ENCODE data around the gene CADPS2.

- TF ChIP-seq CTCF (conservative IDR thresholded peaks at IDR 0.05 in 1 of 2, IDR thresholded peaks at IDR 0.05 in 1 of 2; ENCODE audit: extremely low read depth in 1 of 2, insufficient read depth in 1 of 2, low read depth in 1 of 2, low read length in 2 of 2): no peak
- no peak for TF ChIP-seq EZH2 (IDR thresholded peaks at IDR 0.05; ENCODE audit: borderline replicate concordance, low read length)
Measured at GRCh38 chr7:122304996-122305421, 581.3 kb downstream of the CADPS2 start.
